K562 (cell line): ENCODE results near the gene ANKLE1. TPM values are rescaled to one million over a fixed set of nuclear protein-coding genes. Genes with fewer than 3 reads are reported as not detected.
A peak's percentile ranks its signal among the peaks of the same experiment; 100 is the strongest.

ENCODE experiments used
- ATF7 ChIP-seq: fragments of 450-650 bp; IDR thresholded peaks from 2 replicates; pipeline ENCODE4 v1.7.1; 2014; ENCODE audit warnings: mild to moderate bottlenecking, moderate library complexity
- BACH1 ChIP-seq: fragments of 200-800 bp; sonication (Bioruptor generic); IDR thresholded peaks from 2 replicates; pipeline ENCODE4 v1.6.1; 2016; ENCODE audit warnings: missing genetic modification characterization, missing compliant biosample characterization
- BRF1 ChIP-seq: IDR thresholded peaks from 3 replicates; pipeline ENCODE4 v1.6.1; 2011; ENCODE audit warnings: borderline replicate concordance, mild to moderate bottlenecking; ENCODE audit not compliant: insufficient read length; ENCODE audit errors: extremely low read depth
- EP400 ChIP-seq: fragments of 450-650 bp; IDR thresholded peaks from 2 replicates; pipeline ENCODE4 v1.6.1; 2017; ENCODE audit warnings: antibody characterized with exemption, mild to moderate bottlenecking, moderate library complexity
- ETS1 ChIP-seq: conservative IDR thresholded peaks from 2 replicates; pipeline ENCODE4 v1.6.1; 2011; ENCODE audit warnings: low read depth, mild to moderate bottlenecking, low read length; ENCODE audit not compliant: control insufficient read depth
- ETV1 ChIP-seq: fragments of 450-650 bp; conservative IDR thresholded peaks from 2 replicates; pipeline ENCODE4 v1.6.1; 2016; ENCODE audit warnings: missing genetic modification characterization, control low read depth, low read depth, missing compliant biosample characterization
- IFI16 ChIP-seq: fragments of 250-450 bp; sonication (Bioruptor Pico); IDR thresholded peaks from 2 replicates; pipeline ENCODE4 v2.1.2; 2022; ENCODE audit warnings: mild to moderate bottlenecking, inconsistent platforms
- MCM5 ChIP-seq: fragments of 450-650 bp; IDR thresholded peaks from 2 replicates; pipeline ENCODE4 v1.6.1; 2016; ENCODE audit warnings: low read depth
- MYNN ChIP-seq, 2 experiments: sonication (generic); formaldehyde crosslinking in 1 of 2; IDR thresholded peaks; 2 replicates each; pipeline versions ENCODE4 v1.5.0 to v1.6.1; 2016 to 2020; ENCODE audit warnings: antibody characterized with exemption in 1 of 2, missing genetic modification reagents in 1 of 2
- NFRKB ChIP-seq: fragments of 450-650 bp; IDR thresholded peaks from 2 replicates; pipeline ENCODE4 v1.6.1; 2016; ENCODE audit warnings: low read depth
- NRF1 ChIP-seq, 2 experiments: fragments of 450-650 bp; IDR thresholded peaks in 1 of 2; conservative IDR thresholded peaks in 1 of 2; 2 replicates each; pipeline ENCODE4 v1.6.1; 2014; ENCODE audit warnings: mild to moderate bottlenecking in 2 of 2
- OTX1 ChIP-seq: fragments of 450-650 bp; formaldehyde crosslinking; IDR thresholded peaks from 2 replicates; pipeline ENCODE4 v1.4.0; 2022; ENCODE audit warnings: mild to moderate bottlenecking
- PHTF2 ChIP-seq: fragments of 250-450 bp; sonication (Bioruptor Pico); IDR thresholded peaks from 2 replicates; pipeline ENCODE4 v1.5.0; 2021; ENCODE audit warnings: mild to moderate bottlenecking
- UBTF ChIP-seq, 2 experiments: IDR thresholded peaks; 2 replicates each; pipeline ENCODE4 v1.6.1; 2012; ENCODE audit warnings: improper control_type of control experiment in 2 of 2, low read depth in 2 of 2, low read length in 2 of 2, borderline replicate concordance in 1 of 2
- ZNF592 ChIP-seq: fragments of 450-650 bp; IDR thresholded peaks from 2 replicates; pipeline ENCODE4 v1.6.1; 2017; ENCODE audit warnings: antibody characterized with exemption, mild to moderate bottlenecking
- polyA plus RNA-seq, 8 experiments: library from polyadenylated mRNA; depleted of rRNA in 4 of 8; stranded (reverse) in 5 of 8; unstranded in 3 of 8; fragments of >200 nt; fragmentation: Nextera tagmentation in 2 of 8; fragmentation: Illumina TruSeq in 1 of 8; extraction: Ambion mirVana in 2 of 8; extraction: Trizol in 1 of 8; gene quantifications; 2 replicates each; pipeline versions ENCODE4 v1.2.1 to v1.2.3, GENCODE V29; 2011 to 2014; ENCODE audit warnings: inconsistent platforms in 1 of 8, missing spikeins in 1 of 8
- total RNA-seq, 7 experiments: library from RNA; depleted of rRNA in 6 of 7; stranded (reverse); fragments of >200 nt in 6 of 7; fragmentation: Illumina TruSeq in 2 of 7; extraction: Trizol in 2 of 7; gene quantifications; 2 replicates each; pipeline versions ENCODE4 v1.2.1 to v1.2.3, GENCODE V29; 2011 to 2021; ENCODE audit warnings: low replicate concordance in 1 of 7
- TF ChIP-seq, protein P1 (sequence below): fragments of 250-450 bp; sonication (Bioruptor Pico); IDR thresholded peaks from 2 replicates; pipeline ENCODE4 v1.5.0; 2021
- TF ChIP-seq, protein P2 (sequence below): sonication (generic); formaldehyde crosslinking; IDR thresholded peaks from 2 replicates; pipeline ENCODE4 v1.8.0; 2022; ENCODE audit warnings: mild to moderate bottlenecking, missing genetic modification reagents

The ANKLE1 gene
- total and polyA plus RNA-seq, 9 of the 15 experiments (the other 6 are each of a cell fraction or from before 2014, with no cell fraction given) = 0.63 to 9.2 (median 2.9) TPM

- no peak for TF ChIP-seq IFI16
- no peak for TF ChIP-seq EP400
- peak; percentile 72 to 80 for TF ChIP-seq NRF1 (conservative IDR thresholded peaks at IDR 0.05 in 1 of 2, IDR thresholded peaks at IDR 0.05 in 1 of 2)
- TF ChIP-seq PHTF2 (CRISPR knock-in tag) = no peak
- no peak for TF ChIP-seq NFRKB
- TF ChIP-seq ZNF592 = no peak
- TF ChIP-seq ATF7 = peak; percentile 61; the same call in 1 of the 2 replicates
- no peak for TF ChIP-seq ETS1
- TF ChIP-seq MCM5 = no peak
- TF ChIP-seq BACH1 = no peak
- no peak for TF ChIP-seq BRF1
- TF ChIP-seq, protein P1, sequence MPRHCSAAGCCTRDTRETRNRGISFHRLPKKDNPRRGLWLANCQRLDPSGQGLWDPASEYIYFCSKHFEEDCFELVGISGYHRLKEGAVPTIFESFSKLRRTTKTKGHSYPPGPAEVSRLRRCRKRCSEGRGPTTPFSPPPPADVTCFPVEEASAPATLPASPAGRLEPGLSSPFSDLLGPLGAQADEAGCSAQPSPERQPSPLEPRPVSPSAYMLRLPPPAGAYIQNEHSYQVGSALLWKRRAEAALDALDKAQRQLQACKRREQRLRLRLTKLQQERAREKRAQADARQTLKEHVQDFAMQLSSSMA = no peak
- TF ChIP-seq, protein P2, sequence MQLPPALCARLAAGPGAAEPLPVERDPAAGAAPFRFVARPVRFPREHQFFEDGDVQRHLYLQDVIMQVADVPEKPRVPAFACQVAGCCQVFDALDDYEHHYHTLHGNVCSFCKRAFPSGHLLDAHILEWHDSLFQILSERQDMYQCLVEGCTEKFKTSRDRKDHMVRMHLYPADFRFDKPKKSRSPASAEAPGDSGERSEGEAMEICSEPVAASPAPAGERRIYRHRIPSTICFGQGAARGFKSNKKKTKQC = peak; percentile 8; the same call in 1 of the 2 replicates
- TF ChIP-seq OTX1 = no peak
- no peak for TF ChIP-seq MYNN (IDR thresholded peaks at IDR 0.05)
- TF ChIP-seq MYNN (CRISPR knock-in tag; IDR thresholded peaks at IDR 0.05) = no peak
- no peak for TF ChIP-seq UBTF (IDR thresholded peaks at IDR 0.05; ENCODE audit: borderline replicate concordance in 1 of 2, low read depth in 2 of 2, low read length in 2 of 2)
- TF ChIP-seq ETV1 = no peak
Observed at GRCh38 chr19:17332677-17333581, 51.2 kb downstream of the ANKLE1 start (continued).
